NB4 (cell line): ENCODE data around the gene RPTOR.

ENCODE experiments used
- MYC ChIP-seq: IDR thresholded peaks from 2 replicates; pipeline ENCODE4 v1.6.1; 2011; ENCODE audit warnings: low read depth, low read length
- POLR2A ChIP-seq: IDR thresholded peaks from 2 replicates; pipeline ENCODE4 v1.6.1; 2011; ENCODE audit warnings: mild to moderate bottlenecking; ENCODE audit not compliant: insufficient read length; ENCODE audit errors: extremely low read depth
- TF ChIP-seq, protein P1 (sequence below): IDR thresholded peaks from one replicate; pipeline ENCODE4 v1.5.1; 2012; ENCODE audit warnings: low read depth, low read length
- TF ChIP-seq, protein P2 (sequence below): IDR thresholded peaks from 2 replicates; pipeline ENCODE4 v1.6.1; 2011; ENCODE audit warnings: low read depth, low read length

DNA sequence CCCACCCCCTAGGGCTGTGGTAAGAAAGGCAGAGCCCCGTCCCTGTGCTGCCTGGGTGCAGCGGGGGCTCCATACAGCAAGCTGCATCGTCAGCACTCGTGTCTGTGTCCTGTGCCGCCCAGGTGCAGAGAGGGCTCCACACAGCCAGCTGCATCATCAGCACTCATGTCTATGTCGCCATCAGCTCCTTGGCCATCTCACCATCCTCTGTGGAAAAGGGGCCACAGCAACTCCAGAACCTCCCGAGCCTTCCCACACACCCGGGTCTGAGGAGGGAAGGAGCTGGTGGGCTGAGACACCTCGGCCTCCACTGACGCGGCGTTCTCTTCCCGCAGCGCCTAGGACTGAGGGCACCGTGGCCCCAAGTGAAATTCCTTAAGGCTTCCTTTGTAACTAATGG lies 374.1 kb downstream of the RPTOR start:
- TF ChIP-seq, protein P1, sequence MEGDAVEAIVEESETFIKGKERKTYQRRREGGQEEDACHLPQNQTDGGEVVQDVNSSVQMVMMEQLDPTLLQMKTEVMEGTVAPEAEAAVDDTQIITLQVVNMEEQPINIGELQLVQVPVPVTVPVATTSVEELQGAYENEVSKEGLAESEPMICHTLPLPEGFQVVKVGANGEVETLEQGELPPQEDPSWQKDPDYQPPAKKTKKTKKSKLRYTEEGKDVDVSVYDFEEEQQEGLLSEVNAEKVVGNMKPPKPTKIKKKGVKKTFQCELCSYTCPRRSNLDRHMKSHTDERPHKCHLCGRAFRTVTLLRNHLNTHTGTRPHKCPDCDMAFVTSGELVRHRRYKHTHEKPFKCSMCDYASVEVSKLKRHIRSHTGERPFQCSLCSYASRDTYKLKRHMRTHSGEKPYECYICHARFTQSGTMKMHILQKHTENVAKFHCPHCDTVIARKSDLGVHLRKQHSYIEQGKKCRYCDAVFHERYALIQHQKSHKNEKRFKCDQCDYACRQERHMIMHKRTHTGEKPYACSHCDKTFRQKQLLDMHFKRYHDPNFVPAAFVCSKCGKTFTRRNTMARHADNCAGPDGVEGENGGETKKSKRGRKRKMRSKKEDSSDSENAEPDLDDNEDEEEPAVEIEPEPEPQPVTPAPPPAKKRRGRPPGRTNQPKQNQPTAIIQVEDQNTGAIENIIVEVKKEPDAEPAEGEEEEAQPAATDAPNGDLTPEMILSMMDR, result no peak
- TF ChIP-seq POLR2A (no peak), MYC (no peak)
- TF ChIP-seq, protein P2, sequence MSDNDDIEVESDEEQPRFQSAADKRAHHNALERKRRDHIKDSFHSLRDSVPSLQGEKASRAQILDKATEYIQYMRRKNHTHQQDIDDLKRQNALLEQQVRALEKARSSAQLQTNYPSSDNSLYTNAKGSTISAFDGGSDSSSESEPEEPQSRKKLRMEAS, result no peak
